Tibial nerve (tissue), 4 donors: ENCODE results near the gene SLC38A1. TPM values are rescaled to one million over a fixed set of nuclear protein-coding genes. Genes with fewer than 3 reads are reported as not detected.
"Not testable (repeated sequence)": the region's sequence is repeated elsewhere in the genome, so short reads cannot be mapped to it uniquely, and the experiment has no call there.

ENCODE experiments used
- DNase-seq, 2 donors: peaks; one replicate each; pipeline ENCODE4 v3.0.0-alpha.2; 2019; ENCODE audit warnings: low spot score in 2 of 2
- H3K27ac ChIP-seq, 4 donors: fragments of 200-600 bp; sonication (generic) in 3 of 4; one replicate each; pipeline ENCODE4 v1.5.1; 2017 to 2019; ENCODE audit warnings: mild to moderate bottlenecking in 1 of 4
- H3K27me3 ChIP-seq, 2 donors: fragments of 200-600 bp; sonication (generic) in 1 of 2; one replicate each; pipeline versions ENCODE4 v1.5.1 to v1.6.0; 2017 to 2019
- H3K36me3 ChIP-seq, 3 donors: fragments of 200-600 bp; sonication (generic); one replicate each; pipeline ENCODE4 v1.5.1; 2018 to 2019
- H3K4me1 ChIP-seq, 4 donors: fragments of 200-600 bp; sonication (generic) in 3 of 4; one replicate each; pipeline ENCODE4 v1.5.1; 2017 to 2019
- H3K4me3 ChIP-seq, 4 donors: fragments of 200-600 bp; sonication (generic) in 3 of 4; one replicate each; pipeline ENCODE4 v1.5.1; 2017 to 2019; ENCODE audit warnings: mild to moderate bottlenecking in 1 of 4, moderate library complexity in 1 of 4
- H3K9me3 ChIP-seq, 4 donors: fragments of 200-600 bp; sonication (generic) in 3 of 4; one replicate each; pipeline ENCODE4 v1.5.1; 2017 to 2019
- CTCF ChIP-seq, 5 experiments: fragments of 200-600 bp in 3 of 5; fragments of 450-650 bp in 2 of 5; sonication (generic) in 3 of 5; IDR thresholded peaks; one replicate each; pipeline ENCODE4 v1.5.1; 2016 to 2019; ENCODE audit warnings: antibody characterized with exemption in 5 of 5, mild to moderate bottlenecking in 3 of 5, moderate library complexity in 2 of 5
- EP300 ChIP-seq, 2 donors: sonication (generic); formaldehyde crosslinking; IDR thresholded peaks; one replicate each; pipeline ENCODE4 v1.6.1; 2017; ENCODE audit warnings: antibody characterized with exemption in 2 of 2, mild to moderate bottlenecking in 1 of 2
- POLR2A ChIP-seq, 2 donors: fragments of 450-650 bp; IDR thresholded peaks; one replicate each; pipeline ENCODE4 v1.6.1; 2017; ENCODE audit warnings: antibody characterized with exemption in 2 of 2, mild to moderate bottlenecking in 2 of 2, moderate library complexity in 2 of 2
- WGBS, 2 donors: methylation state at CpG; one replicate each; pipeline ENCODE4 v1.1.5; 2018; 5-methylcytosine and 5-hydroxymethylcytosine counted together
- total RNA-seq, 4 donors: library from RNA; depleted of rRNA; stranded (reverse); fragments of >200 nt; gene quantifications; one replicate each; pipeline ENCODE4 v1.1.0, GENCODE V29; 2016

The SLC38A1 gene
- total RNA-seq, 4 donors from 2014 or later = 7.0 to 11.8 (median 9.5) TPM

GRCh38 chr12:46168426-46168825 lies 100.4 kb downstream of the SLC38A1 start:
- H3K27ac ChIP-seq = no peak overlapping the region
- TF ChIP-seq CTCF (IDR thresholded peaks at IDR 0.05) (no peak), EP300 (IDR thresholded peaks at IDR 0.05) (no peak), POLR2A (IDR thresholded peaks at IDR 0.05) (no peak)
- H3K27me3 ChIP-seq = no peaks in the 10 kb centered on the region
- no peak overlapping the region for H3K4me3 ChIP-seq
- H3K9me3 ChIP-seq = no peaks in the 10 kb centered on the region
- no peak for DNase-seq
- H3K4me1 ChIP-seq = no peaks in the 10 kb centered on the region
- no peaks in the 10 kb centered on the region for H3K36me3 ChIP-seq

- TF ChIP-seq POLR2A (IDR thresholded peaks at IDR 0.05) = no peak
- TF ChIP-seq CTCF (IDR thresholded peaks at IDR 0.05) = no peak
- no peaks in the 10 kb centered on the region for H3K4me1 ChIP-seq
- no peak for DNase-seq
- no peaks in the 10 kb centered on the region for H3K27me3 ChIP-seq
- H3K4me3 ChIP-seq = no peak overlapping the region
- no peaks in the 10 kb centered on the region for H3K9me3 ChIP-seq
- 90 to 95% methylated on average over 2 of the region's 2 CpGs for WGBS, 2 donors
- H3K27ac ChIP-seq = no peak overlapping the region
- H3K36me3 ChIP-seq = no peaks in the 10 kb centered on the region
Measured at GRCh38 chr12:46167412-46167811, 101.4 kb downstream of the SLC38A1 start.

- no peaks in the 10 kb centered on the region for H3K36me3 ChIP-seq
- peaks cover 0 to 6% (median 0%) of the 10 kb centered on the region in 4 donors for H3K4me1 ChIP-seq
- no peak for TF ChIP-seq CTCF (IDR thresholded peaks at IDR 0.05)
- TF ChIP-seq EP300 (IDR thresholded peaks at IDR 0.05) = no peak
- TF ChIP-seq POLR2A (IDR thresholded peaks at IDR 0.05) = no peak
- WGBS, 2 donors = 92 to 97% methylated on average over 3 to 5 of the region's 5 CpGs
- no peak overlapping the region for H3K4me3 ChIP-seq
- no peaks in the 10 kb centered on the region for H3K27me3 ChIP-seq
- no peaks in the 10 kb centered on the region for H3K9me3 ChIP-seq
- H3K27ac ChIP-seq = no peak overlapping the region
- no peak for DNase-seq
Measured at GRCh38 chr12:46165191-46165590, 103.7 kb downstream of the SLC38A1 start.

- H3K4me1 ChIP-seq = peaks cover 0 to 13% (median 2%) of the 10 kb centered on the region in 4 donors
Measured at GRCh38 chr12:46164186-46164761, 104.6 kb downstream of the SLC38A1 start.

GRCh38 chr12:46162549-46163076 lies 106.2 kb downstream of the SLC38A1 start:
- 90 to 94% methylated on average over 4 of the region's 4 CpGs for WGBS, 2 donors

More at GRCh38 chr12:46164186-46164761, 104.6 kb downstream of the SLC38A1 start:
- TF ChIP-seq POLR2A (IDR thresholded peaks at IDR 0.05) (no peak), EP300 (IDR thresholded peaks at IDR 0.05) (no peak), CTCF (IDR thresholded peaks at IDR 0.05) (no peak)
- Histone ChIP-seq H3K27ac (no peak overlapping the region), H3K4me3 (no peak overlapping the region), H3K36me3 (no peaks in the 10 kb centered on the region), H3K9me3 (no peaks in the 10 kb centered on the region), H3K27me3 (no peaks in the 10 kb centered on the region)
- WGBS, 2 donors = 72% methylated on average over 3 of the region's 3 CpGs
- no peak for DNase-seq

More at GRCh38 chr12:46162549-46163076, 106.2 kb downstream of the SLC38A1 start:
- H3K27ac ChIP-seq, H3K4me3 ChIP-seq, H3K9me3 ChIP-seq, H3K27me3 ChIP-seq, H3K36me3 ChIP-seq, DNase-seq: not testable (repeated sequence)
- H3K4me1 ChIP-seq = peaks cover 0 to 13% (median 3%) of the 10 kb centered on the region in 4 donors
